Smooth muscle cell (in vitro differentiated cells): ENCODE data around the gene PIK3CA. TPM values are rescaled to one million over a fixed set of nuclear protein-coding genes. Genes with fewer than 3 reads are reported as not detected.

Source experiments
- DNase-seq: peaks from one replicate; lab custom pipeline; 2025; ENCODE audit not compliant: unreplicated experiment; lab: John Stamatoyannopoulos, UW
- H2AFZ ChIP-seq: fragments of 200-600 bp; sonication (generic); 2 replicates; pipeline ENCODE4 v1.6.0; 2016; ENCODE audit warnings: antibody characterized with exemption, low read depth, mild to moderate bottlenecking
- H3F3A ChIP-seq: fragments of 200-600 bp; sonication (generic); 2 replicates; pipeline ENCODE4 v1.6.0; 2017; ENCODE audit warnings: antibody characterized with exemption, low read depth
- H3K27ac ChIP-seq: fragments of 200-600 bp; sonication (generic); 2 replicates; pipeline ENCODE4 v1.5.1; 2016; ENCODE audit warnings: low read depth, mild to moderate bottlenecking
- H3K27me3 ChIP-seq: fragments of 200-600 bp; sonication (generic); 2 replicates; pipeline ENCODE4 v1.6.1; 2016; ENCODE audit warnings: low read depth, mild to moderate bottlenecking
- H3K36me3 ChIP-seq: fragments of 200-600 bp; sonication (generic); 2 replicates; pipeline ENCODE4 v1.5.1; 2016; ENCODE audit warnings: low read depth
- H3K4me1 ChIP-seq: fragments of 200-600 bp; sonication (generic); 2 replicates; pipeline ENCODE4 v1.5.1; 2016; ENCODE audit warnings: low read depth
- H3K4me2 ChIP-seq: fragments of 200-600 bp; sonication (generic); 2 replicates; pipeline ENCODE4 v1.6.0; 2016; ENCODE audit warnings: mild to moderate bottlenecking
- H3K4me3 ChIP-seq: fragments of 200-600 bp; sonication (generic); 2 replicates; pipeline ENCODE4 v1.5.1; 2016; ENCODE audit warnings: mild to moderate bottlenecking
- H3K79me2 ChIP-seq: fragments of 200-600 bp; sonication (generic); 2 replicates; pipeline ENCODE4 v1.6.0; 2016; ENCODE audit warnings: low read depth, mild to moderate bottlenecking
- H3K9ac ChIP-seq: fragments of 200-600 bp; sonication (generic); 2 replicates; pipeline ENCODE4 v1.6.0; 2016; ENCODE audit warnings: low read depth
- H3K9me3 ChIP-seq: fragments of 200-600 bp; sonication (generic); replicated peaks from 2 replicates; pipeline ENCODE4 v1.5.1; 2016; ENCODE audit warnings: low read depth
- H4K20me1 ChIP-seq: fragments of 200-600 bp; sonication (generic); 2 replicates; pipeline ENCODE4 v1.6.0; 2016; ENCODE audit warnings: low read depth
- CTCF ChIP-seq: fragments of 200-600 bp; sonication (generic); IDR thresholded peaks from 2 replicates; pipeline ENCODE4 v1.5.1; 2017; ENCODE audit warnings: borderline replicate concordance, mild to moderate bottlenecking, antibody characterized with exemption; ENCODE audit not compliant: insufficient read depth, poor library complexity, severe bottlenecking
- WGBS: methylation state at CpG from one replicate; pipeline ENCODE4 v1.1.7; 2016; ENCODE audit warnings: low lambda C conversion rate; 5-methylcytosine and 5-hydroxymethylcytosine counted together
- polyA plus RNA-seq: library from polyadenylated mRNA; unstranded; fragments of >200 nt; fragmentation: Nextera tagmentation; extraction: Ambion mirVana; gene quantifications from 2 replicates; pipeline ENCODE4 v1.2.1, GENCODE V29; 2016
- total RNA-seq: library from RNA; depleted of rRNA; stranded (reverse); fragments of >200 nt; gene quantifications from 2 replicates; pipeline ENCODE4 v1.2.3, GENCODE V29; 2014

Gene PIK3CA
- total and polyA plus RNA-seq, 2 experiments from 2014 or later = 6.1 to 19.6 TPM

- no peaks in the 10 kb centered on the region for H3K79me2 ChIP-seq
- no peaks in the 10 kb centered on the region for H3F3A ChIP-seq
- H3K36me3 ChIP-seq = no peaks in the 10 kb centered on the region
- TF ChIP-seq CTCF = no peak
- no peak overlapping the region for H3K4me3 ChIP-seq
- H3K4me1 ChIP-seq = no peaks in the 10 kb centered on the region
- no peaks in the 10 kb centered on the region for H3K9me3 ChIP-seq
- H4K20me1 ChIP-seq = no peaks in the 10 kb centered on the region
- no peaks in the 10 kb centered on the region for H3K27me3 ChIP-seq
- H2AFZ ChIP-seq = no peak overlapping the region
- no peak overlapping the region for H3K4me2 ChIP-seq
- WGBS = 71% methylated on average over 2 of the region's 2 CpGs
- H3K9ac ChIP-seq = no peak overlapping the region
- DNase-seq = no peak
- no peak overlapping the region for H3K27ac ChIP-seq
These were observed 75.4 kb downstream of the PIK3CA start for GRCh38 chr3:179223548-179223947.

GRCh38 chr3:179224584-179224983, 76.4 kb downstream of the PIK3CA start:
- H3K27me3 ChIP-seq = no peaks in the 10 kb centered on the region
- no peaks in the 10 kb centered on the region for H3K4me1 ChIP-seq
- H3K36me3 ChIP-seq = no peaks in the 10 kb centered on the region
- no peak overlapping the region for H3K4me3 ChIP-seq
- no peak for DNase-seq
- H2AFZ ChIP-seq = no peak overlapping the region
- H3K4me2 ChIP-seq = no peak overlapping the region
- no peaks in the 10 kb centered on the region for H4K20me1 ChIP-seq
- WGBS = 91% methylated on average over 1 of the region's 1 CpG
- H3K27ac ChIP-seq = no peak overlapping the region
- H3K9ac ChIP-seq = no peak overlapping the region
- no peak for TF ChIP-seq CTCF
- H3K9me3 ChIP-seq = no peaks in the 10 kb centered on the region
- no peaks in the 10 kb centered on the region for H3K79me2 ChIP-seq
- H3F3A ChIP-seq = no peaks in the 10 kb centered on the region

GRCh38 chr3:179227349-179227748, 79.2 kb downstream of the PIK3CA start:
- no peaks in the 10 kb centered on the region for H4K20me1 ChIP-seq
- H3K27ac ChIP-seq = no peak overlapping the region
- no peak overlapping the region for H2AFZ ChIP-seq
- no peak overlapping the region for H3K9ac ChIP-seq
- H3K4me2 ChIP-seq = no peak overlapping the region
- peaks cover 10% of the 10 kb centered on the region for H3K36me3 ChIP-seq
- no peak overlapping the region for H3K4me3 ChIP-seq
- no peak for TF ChIP-seq CTCF
- no peaks in the 10 kb centered on the region for H3K27me3 ChIP-seq
- WGBS = 71% methylated on average over 3 of the region's 3 CpGs
- H3K9me3 ChIP-seq = no peaks in the 10 kb centered on the region
- no peak for DNase-seq
- no peaks in the 10 kb centered on the region for H3F3A ChIP-seq
- H3K79me2 ChIP-seq = no peaks in the 10 kb centered on the region
- H3K4me1 ChIP-seq = no peaks in the 10 kb centered on the region

GRCh38 chr3:179229177-179229576, 81.0 kb downstream of the PIK3CA start:
- DNase-seq = no peak
- 76% methylated on average over 5 of the region's 5 CpGs for WGBS
- H3K27me3 ChIP-seq = no peaks in the 10 kb centered on the region
- H4K20me1 ChIP-seq = no peaks in the 10 kb centered on the region
- TF ChIP-seq CTCF = no peak
- no peak overlapping the region for H3K4me2 ChIP-seq
- H3K9me3 ChIP-seq = no peaks in the 10 kb centered on the region
- H3K79me2 ChIP-seq = no peaks in the 10 kb centered on the region
- H3K9ac ChIP-seq = no peak overlapping the region
- H3K27ac ChIP-seq = no peak overlapping the region
- H3F3A ChIP-seq = no peaks in the 10 kb centered on the region
- H3K36me3 ChIP-seq = peaks cover 10% of the 10 kb centered on the region
- H2AFZ ChIP-seq = no peak overlapping the region
- no peak overlapping the region for H3K4me3 ChIP-seq
- H3K4me1 ChIP-seq = no peaks in the 10 kb centered on the region
